22Rv1 (cell line): ENCODE measurements around the gene SRC.

ENCODE experiments used
- H3K27ac ChIP-seq: fragments of 450-650 bp; 2 replicates; pipeline ENCODE4 v1.5.1; 2017
- CTCF ChIP-seq: fragments of 450-650 bp; IDR thresholded peaks from 2 replicates; pipeline ENCODE4 v1.5.1; 2017; ENCODE audit warnings: mild to moderate bottlenecking
- ZFX ChIP-seq: fragments of 450-650 bp; IDR thresholded peaks from 2 replicates; pipeline ENCODE4 v1.6.1; 2017; ENCODE audit warnings: antibody characterized with exemption, borderline replicate concordance

SRC gene

GRCh38 chr20:37454636-37455385, 108.9 kb downstream of the SRC start:
- H3K27ac ChIP-seq: no peak overlapping the region
- TF ChIP-seq ZFX: no peak
- no peak for TF ChIP-seq CTCF
